Activated CD4-positive, CD25-positive, alpha-beta regulatory T cell treated with anti-CD3 and anti-CD28 coated beads, Interleukin-2, amount 50 U/mL, for 72 hours (primary cell): ENCODE data around the gene MDP1.

Source experiments
- DNase-seq: peaks from one replicate; pipeline ENCODE4 v3.0.0; 2021

MDP1 gene

DNA sequence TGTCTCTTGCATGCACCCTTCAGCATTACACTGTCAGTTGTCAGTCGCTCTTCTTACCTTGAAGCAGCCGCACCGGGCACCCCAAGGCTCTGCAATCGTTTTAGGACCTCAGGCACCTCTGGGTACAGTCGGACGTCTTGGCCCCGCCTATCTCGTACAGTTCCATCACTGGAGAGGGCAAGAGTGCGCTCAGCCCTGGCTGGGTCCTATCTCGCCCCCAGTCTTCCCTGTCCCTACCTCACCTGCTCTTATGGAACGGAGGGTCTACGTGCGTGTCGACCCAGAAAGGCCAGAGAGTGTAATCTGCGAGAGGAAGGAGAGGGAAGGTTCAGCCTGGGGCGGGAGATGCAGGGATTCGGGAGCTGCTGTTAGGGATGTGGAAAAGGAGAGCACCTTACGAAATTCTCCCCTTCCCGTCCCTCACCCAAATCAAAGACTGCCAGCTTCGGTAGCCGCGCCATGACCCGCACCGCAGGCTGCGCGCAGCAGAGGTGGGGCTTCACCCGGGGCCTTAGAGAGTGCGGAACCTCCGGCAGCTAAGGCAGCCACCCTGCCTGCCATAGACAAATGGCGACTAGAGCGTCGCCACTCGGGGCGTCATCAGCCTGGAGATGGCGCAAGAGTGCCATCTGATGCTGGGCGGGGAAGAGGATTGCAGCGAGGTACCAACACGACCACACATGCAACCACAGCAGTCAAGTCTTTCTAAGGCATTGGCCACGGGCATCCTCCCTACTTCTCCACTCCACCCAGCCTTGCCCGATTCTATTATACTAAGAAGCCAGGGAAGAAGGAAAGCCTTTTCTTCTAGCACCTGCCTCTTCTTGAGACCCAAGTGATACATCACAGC is at the start of gene MDP1:
TSS of gene MDP1 (minus strand) at position 572 of the 850 bp plus-strand sequence. CDS start at position 461, 111 bp downstream.
- DNase-seq, result peak; percentile 79

DNA sequence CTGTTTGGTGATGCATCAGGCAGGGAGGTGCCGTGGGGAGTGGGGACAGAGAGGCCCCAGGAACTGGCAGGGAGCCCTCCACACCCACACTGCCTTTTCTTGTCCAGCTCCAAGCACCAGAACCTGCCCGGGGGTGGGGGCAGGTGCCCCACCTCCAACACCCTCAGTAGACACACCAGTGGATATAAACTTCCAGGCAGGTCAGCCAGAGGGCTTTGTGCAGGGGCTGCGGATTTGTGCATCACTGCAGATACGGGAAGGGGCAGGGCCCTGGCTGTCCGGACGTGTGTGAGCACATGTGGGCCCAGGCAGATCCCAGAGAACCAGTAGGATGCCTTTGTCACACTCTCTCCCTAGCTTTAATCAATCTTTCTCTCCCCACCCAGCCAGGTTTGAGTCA is 48.4 kb upstream of the MDP1 start:
- no peak for DNase-seq

- no peak for DNase-seq
Observed at GRCh38 chr14:24263848-24264247, 48.0 kb upstream of the MDP1 start.

- no peak for DNase-seq
Observed at GRCh38 chr14:24262821-24263733, 47.2 kb upstream of the MDP1 start, which contains the start of gene TGM1. TSS of gene TGM1 (minus strand) at chr14:24263177. CDS start at chr14:24262352, 825 bp downstream.

DNA sequence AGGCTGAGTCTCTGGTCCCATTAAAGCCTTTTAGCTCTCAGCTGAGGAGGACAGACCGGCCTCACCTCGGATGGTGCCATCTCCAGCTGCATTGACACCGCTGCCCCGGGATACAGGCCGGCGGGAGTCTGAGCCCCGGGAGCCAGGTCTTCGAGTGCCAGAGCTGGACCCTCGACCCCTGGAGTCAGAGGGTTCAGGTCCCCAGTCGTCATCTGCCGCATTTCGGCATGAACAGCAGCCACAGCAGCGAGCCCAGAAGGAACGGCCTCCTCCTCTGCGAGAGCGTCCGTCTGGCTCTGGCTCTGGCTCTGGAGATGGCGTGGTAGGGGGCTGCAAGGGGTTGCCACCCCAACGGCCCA is 46.1 kb upstream of the MDP1 start:
- no peak for DNase-seq

GRCh38 chr14:24261256-24261968 is 45.5 kb upstream of the MDP1 start:
- no peak for DNase-seq

- DNase-seq, result no peak
Observed at GRCh38 chr14:24260780-24261157, 44.9 kb upstream of the MDP1 start.

GRCh38 chr14:24260026-24260779 is 44.3 kb upstream of the MDP1 start:
- DNase-seq, result no peak

DNA sequence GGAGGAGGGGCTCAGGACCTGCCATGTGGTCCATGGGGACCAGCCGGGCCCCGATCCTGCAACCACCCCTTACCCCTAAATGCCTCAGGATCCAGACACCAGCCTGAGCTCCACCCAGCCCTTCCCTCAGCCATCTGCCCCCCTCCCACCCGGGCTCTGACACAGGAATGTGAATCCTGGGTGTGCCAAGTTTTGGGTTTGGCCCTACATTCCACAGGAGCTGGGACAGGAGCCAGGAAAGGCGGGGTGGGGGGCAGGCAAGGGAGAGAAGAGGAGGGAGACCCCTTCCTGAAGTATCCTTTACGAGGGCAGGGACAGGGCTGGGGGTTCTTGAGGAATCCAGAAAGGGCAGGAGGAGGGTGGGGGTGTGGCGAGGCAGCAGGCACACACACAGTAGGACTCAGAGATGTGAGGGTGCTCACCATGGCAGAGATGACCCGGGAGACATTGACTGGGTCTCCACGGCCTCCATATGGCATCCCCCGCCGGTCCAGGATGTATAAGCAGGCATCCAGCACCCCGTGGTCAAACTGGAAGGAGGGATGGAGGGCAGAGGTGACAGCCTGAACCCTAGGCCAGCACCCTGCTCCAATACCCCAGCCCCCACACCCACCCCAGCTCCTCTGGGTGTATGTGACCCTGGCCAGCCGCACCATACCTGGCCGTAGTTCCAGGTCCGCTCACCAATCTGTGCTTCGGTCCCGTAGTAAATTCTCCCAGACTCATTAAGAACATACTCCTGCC is 43.6 kb upstream of the MDP1 start:
- DNase-seq, result no peak

DNA sequence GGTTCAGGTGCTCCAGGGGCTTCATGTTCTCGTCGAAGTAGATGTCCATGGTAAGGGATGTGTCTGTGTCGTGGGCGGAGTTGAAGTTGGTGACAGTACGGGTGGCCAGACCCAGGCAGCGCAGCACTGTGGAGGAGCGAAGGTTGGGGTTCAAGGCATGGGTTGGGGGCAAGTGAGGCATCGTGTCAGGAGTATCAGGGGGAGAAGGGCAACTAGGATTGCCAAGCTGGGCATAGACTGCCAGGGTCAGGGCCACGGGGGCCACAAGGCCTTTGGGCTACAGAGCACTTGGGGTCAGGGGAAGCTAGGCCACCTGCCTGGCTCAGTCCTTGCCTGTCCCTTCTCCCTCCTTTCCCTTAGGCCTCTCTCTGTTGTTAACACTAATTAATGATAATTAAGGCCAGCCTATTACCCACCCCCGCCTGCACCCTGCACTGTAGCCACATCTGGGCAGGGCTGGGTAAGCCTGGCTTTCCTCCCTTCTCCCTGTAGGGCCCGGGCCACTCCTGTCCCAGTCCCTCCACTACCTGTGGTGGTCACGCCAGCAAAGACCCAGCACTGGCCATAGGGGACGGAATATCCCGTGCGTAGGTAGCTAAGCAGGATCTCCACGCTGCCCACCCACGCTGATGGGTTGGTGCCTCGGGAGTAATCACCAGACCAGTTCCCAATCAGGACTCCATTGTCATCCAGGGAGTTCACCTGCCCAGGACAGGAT is 42.8 kb upstream of the MDP1 start:
- DNase-seq, result no peak

DNA sequence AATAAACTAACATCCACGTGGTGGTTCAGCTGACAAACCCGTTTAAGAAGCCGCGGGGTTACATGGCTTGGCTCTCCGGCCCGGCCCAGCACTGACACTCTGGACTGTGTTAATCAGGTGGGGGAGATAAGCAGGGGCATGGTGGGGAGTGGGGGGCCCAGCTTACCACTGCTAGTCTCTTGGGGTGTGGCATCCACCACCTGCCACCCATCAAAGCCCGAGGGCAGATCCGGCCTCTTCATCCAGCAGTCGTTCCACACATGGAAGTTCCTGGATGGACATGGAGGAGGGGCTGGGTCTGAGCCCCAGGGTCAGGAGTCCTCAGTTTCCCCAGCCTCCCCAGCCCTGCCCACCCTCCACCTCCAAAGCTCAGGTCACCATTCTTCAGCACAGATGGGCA is 42.3 kb upstream of the MDP1 start:
- DNase-seq, result no peak

GRCh38 chr14:24256960-24257359 is 41.1 kb upstream of the MDP1 start:
- DNase-seq, result no peak

- no peak for DNase-seq
Observed at GRCh38 chr14:24255931-24256711, 40.3 kb upstream of the MDP1 start.

- DNase-seq, result no peak
Observed at GRCh38 chr14:24255438-24255837, 39.6 kb upstream of the MDP1 start.

GRCh38 chr14:24254630-24255392 is 38.9 kb upstream of the MDP1 start:
- DNase-seq, result no peak

DNA sequence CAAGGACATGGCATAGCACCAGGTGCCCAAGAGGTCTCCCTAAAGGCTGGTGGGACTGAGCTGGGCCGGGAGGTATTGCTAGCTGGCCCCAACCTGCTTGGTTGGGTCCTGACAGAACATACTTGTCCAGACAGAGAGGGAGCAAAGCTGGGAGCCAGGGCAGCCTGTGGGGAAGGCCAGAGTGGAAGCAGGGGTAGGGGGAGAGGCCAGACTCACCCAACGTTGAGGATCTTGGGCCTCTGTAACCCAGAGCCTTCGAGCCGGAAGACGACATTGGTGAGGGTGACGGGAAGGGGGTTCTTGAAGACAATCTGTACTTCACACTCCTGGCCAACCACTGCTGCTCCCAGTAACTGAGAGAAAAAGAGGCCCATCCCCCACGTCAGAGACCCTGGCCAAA is 38.1 kb upstream of the MDP1 start:
- no peak for DNase-seq

DNA sequence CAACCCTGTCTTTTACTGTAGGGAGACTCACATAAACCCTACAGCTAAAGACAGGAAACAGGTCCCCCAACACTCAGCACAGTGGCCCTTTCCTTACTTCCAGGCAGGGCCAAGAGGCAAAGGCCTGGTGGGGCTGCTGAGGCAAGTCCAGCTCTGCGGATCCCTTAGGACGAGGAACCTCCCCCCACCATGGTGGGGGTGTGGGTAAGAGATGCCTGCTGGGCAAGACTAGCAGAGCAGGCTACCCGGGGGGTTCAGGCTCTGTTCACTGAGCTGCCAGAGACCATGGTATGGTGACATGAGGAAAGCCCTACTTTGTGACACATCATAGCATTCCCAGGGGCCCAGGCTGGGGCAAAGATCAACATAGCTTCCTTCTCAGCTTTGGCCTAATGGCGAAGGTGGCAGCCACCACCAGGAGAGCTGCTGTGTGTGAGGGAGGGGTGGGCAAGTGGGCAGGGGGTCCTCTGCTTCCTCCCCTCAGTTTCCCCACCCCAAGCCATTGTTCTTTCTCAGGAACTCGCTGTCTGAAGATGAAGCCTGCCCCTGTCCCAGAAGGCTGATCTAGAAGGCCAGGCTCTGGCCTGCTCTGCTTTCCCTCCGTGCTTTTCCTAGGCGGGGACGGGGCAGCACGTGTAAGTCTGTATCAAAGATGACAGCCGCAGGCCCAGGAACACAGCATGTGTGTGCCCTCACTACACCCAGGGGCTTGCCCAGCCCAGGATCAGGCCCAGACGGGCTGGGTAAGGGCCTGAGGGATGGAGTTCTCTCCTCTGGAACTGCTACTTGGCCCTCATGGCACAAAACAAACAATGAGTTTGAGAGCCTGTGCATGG is 36.6 kb upstream of the MDP1 start:
- no peak for DNase-seq

DNA sequence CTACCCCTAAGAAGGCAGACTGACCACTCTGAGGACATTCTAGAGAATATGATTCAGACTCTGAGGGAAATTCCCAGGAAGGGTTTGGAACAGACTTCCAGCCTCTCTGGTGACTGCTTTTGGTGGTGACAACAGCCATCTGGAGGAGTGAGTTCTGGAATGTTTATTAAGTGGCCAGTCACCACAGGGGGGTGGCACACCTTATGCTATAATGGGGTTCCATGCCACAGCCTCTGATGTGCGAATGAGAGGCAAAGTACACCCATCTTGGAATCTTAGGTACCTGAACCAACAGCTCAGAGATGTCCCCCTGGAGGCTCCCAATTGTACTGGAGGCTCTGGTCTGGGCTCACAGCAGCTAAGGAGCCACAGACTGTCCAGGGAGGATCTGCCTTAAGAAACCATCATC is 36.0 kb upstream of the MDP1 start:
- DNase-seq, result no peak
